Fibroblast of pulmonary artery (primary cell): Measurements from ENCODE around the gene SOX9.

Source experiments
- DNase-seq: peaks from one replicate; pipeline ENCODE4 v3.0.0-alpha.2; 2010; ENCODE audit warnings: low read depth
- H3K4me3 ChIP-seq: replicated peaks from 2 replicates; pipeline ENCODE4 v1.5.1; 2011; ENCODE audit warnings: low read depth, mild to moderate bottlenecking, control low read depth, low read length, moderate library complexity
- TF ChIP-seq, protein P1 (sequence below): IDR thresholded peaks from 2 replicates; pipeline ENCODE4 v1.5.1; 2011; ENCODE audit warnings: mild to moderate bottlenecking, control low read depth, low read length, inconsistent platforms; ENCODE audit errors: missing control alignments

The SOX9 gene

DNA sequence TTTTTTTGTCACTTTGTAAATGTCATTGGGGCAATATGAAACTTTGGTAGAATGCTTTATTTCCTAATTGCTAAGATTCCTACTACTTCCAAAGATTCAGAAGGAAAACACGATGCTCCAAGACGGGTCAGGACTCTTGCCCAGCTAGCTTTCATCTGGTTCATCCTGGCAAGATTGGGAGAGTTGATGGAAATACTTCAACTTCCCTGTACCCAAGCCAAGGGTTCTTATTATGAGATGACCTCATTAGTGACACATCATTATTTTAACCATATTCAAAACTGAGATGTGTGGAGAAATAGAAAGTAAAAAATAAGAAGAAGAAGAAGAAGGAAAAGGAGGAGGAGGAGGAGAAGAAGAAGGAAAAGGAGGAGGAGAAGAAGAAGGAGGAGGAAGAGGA is 25.6 kb downstream of the SOX9 start:
- TF ChIP-seq, protein P1, sequence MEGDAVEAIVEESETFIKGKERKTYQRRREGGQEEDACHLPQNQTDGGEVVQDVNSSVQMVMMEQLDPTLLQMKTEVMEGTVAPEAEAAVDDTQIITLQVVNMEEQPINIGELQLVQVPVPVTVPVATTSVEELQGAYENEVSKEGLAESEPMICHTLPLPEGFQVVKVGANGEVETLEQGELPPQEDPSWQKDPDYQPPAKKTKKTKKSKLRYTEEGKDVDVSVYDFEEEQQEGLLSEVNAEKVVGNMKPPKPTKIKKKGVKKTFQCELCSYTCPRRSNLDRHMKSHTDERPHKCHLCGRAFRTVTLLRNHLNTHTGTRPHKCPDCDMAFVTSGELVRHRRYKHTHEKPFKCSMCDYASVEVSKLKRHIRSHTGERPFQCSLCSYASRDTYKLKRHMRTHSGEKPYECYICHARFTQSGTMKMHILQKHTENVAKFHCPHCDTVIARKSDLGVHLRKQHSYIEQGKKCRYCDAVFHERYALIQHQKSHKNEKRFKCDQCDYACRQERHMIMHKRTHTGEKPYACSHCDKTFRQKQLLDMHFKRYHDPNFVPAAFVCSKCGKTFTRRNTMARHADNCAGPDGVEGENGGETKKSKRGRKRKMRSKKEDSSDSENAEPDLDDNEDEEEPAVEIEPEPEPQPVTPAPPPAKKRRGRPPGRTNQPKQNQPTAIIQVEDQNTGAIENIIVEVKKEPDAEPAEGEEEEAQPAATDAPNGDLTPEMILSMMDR: no peak
- DNase-seq: no peak
- no peak overlapping the region for H3K4me3 ChIP-seq

DNA sequence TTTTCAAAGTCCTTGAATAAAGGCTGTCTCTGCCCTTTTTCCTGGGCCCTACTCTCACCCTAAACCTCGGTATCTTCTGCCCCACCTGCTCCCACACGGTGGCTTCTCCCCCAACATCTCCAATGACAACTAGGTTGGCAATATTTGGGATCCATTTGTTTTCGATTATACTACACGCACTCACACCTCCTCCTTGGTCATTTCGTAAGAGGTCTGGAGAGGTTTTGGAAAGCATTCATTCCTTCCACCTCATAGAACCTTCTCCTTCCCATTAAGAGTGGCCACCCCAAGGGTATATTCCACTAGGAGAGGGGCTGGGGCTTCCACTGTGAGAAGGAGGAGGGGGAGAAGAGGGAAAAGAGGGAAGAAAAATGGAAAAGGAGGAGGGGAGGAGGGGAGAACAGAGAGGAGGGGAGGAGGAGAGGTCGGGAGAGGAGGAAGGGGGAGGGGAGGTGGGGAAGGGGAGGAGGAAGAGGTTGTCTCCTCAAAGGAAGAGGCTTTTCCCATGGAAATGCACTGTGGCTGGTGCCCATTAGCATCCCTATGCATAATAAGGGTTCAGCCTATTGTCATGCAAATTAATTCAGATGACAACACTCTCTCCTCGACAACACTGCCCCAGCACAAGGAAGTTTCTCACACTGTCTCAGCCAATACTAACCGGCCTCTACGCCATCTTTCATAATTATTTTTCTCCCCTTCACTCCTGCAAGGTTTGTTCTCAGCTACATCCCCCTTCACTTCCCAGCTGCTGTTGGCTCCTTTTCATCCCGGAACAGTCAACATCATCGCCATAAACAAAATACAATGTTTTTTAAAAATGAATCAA is 30.0 kb downstream of the SOX9 start:
- TF ChIP-seq, protein P1: no peak
- DNase-seq: no peak
- no peak overlapping the region for H3K4me3 ChIP-seq

DNA sequence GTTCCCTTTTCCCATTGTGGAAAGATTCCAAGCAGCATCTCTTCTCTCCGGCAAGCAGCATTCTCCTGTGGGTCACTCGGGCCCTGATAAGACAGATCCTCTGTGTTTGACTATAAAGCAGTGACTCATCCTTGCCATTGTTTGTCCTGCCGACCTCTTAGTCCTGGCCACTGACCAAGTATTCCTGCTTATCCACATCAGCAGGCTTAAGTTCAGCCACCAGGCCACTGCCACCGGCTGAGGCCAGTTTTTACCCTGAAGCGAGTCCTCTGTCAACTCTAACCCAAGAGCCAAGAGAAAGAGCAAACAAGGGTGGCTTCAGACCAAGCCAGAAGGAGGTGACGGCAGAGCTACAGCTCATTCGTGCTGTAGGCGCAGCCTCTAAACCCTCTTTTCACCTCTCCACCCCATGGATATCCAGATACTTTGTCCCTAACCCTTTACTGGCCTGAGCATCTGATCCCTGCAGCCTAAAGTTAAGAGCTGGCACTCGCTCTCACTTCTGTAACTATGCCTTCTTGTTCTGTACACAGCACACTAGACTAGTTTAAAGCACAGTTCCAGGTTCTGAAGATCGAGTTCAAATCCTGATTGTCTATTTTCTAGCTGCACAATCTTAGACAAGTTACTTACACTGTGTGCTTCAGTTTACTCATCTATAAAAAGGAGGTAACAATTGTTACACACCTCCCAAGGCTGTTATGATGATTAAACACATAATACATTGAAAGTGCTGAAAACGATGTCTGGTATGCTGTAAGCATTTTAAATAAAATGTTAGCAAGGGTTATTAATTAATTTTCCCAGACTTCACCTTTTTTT is 31.0 kb downstream of the SOX9 start:
- H3K4me3 ChIP-seq: no peak overlapping the region
- DNase-seq: peak; percentile 76
- TF ChIP-seq, protein P1: no peak

DNA sequence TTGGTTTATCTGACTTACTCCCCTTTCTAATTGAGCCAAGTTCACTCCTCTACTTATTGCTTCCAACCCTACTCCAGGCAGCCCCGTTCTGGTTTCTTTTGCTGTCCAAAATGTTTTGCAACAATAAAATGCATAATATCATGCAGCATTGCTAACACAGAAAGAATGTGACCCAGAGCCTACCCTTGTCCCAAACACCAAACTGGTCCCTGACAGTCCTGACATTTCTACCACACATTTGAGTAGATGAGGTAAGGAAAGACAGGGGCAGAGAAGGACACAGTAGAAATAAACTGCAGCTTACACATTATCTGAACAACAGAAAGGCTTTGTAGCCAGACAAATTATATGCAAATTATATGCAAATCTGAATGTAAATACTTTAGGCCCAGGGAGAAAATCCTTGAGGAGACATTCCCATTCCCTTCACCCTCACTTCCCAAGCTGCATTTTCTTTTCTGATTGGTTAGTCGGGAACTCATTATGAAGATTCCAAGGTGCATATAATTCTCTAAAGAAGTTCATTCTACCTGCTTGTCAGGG is 31.6 kb downstream of the SOX9 start:
- DNase-seq: peak; percentile 56
- TF ChIP-seq, protein P1: no peak
- no peak overlapping the region for H3K4me3 ChIP-seq

DNA sequence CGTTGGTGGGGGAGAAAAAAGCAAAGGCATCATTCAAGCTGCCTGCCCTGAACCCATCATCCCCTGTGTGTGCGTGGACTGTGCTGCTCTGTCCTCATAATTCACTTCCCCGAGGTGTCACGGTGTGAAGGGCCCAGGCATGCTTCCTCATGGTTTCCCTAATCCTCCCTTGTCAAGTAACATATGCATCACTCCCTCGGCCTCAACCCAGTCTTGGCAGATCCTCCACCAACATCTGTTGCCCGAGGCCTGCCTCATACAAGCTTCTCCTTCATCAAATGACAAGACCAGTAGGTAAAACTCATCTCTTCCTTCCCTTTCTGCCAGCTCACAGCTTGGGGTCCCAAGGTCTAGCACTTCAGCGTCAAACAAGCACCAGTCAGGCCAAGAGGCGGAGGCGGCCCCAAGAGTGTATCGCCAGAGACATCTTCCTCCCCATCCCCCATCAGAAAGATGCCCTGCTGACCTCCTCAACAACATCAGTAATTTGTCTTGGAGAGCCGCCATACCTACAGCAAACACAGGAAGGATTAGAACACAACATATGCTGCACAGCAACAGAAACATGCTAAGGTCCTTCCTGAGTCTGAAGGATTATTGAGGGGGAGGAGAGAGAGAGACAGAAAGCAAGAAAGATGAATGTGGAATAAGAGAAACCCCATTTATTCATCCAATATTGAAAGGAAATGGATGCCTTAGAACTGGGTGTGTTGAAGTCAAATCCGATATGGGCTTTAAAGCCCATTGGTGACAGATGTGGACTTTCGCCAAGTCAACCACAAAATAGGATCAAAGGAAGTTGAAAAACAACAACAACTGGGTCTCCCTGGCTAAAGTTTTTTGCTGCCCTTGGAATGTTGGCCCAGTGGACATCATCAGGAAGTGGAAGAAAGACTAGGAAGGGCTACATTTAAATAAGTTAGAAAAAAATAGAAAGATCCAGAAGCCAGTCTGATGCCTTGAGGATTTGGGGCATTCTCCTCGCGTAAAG is 38.4 kb downstream of the SOX9 start:
- H3K4me3 ChIP-seq: no peak overlapping the region
- TF ChIP-seq, protein P1: no peak
- DNase-seq: peak; percentile 15

DNA sequence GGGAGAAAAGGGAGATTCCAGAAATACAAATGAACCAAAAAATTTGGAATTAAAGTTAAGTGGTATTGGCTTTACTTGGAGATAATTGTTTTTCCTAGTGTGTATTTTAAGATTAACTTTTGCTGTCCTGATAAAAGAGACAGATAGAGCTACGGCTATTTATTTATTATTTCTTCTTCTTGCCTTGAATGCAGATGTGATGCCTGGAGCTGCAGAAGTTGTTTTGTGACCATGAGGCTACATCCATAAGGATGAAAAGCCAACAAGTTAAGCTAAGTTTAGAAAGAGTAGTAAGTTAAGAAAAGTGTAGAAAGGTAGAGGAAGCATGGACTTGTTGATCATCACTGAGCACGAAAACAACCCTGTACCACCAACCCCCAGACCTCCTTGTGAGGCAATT is 41.7 kb downstream of the SOX9 start:
- TF ChIP-seq, protein P1: no peak
- no peak overlapping the region for H3K4me3 ChIP-seq
- no peak for DNase-seq
